Caco-2 (cell line): ENCODE data around the gene LHPP. TPM values are rescaled to one million over a fixed set of nuclear protein-coding genes. Genes with fewer than 3 reads are reported as not detected.

Experiments used
- BruUV-seq: library from RNA; stranded (reverse); fragments of 400-500 nt; replicated peaks from 2 replicates; lab custom pipeline; 2021; lab: Mats Ljungman, UMichigan
- CTCF ChIA-PET: fragments of 300-600 bp; sonication (Branson Sonifier 250); formaldehyde crosslinking; loops from one replicate; lab custom pipeline; 2022; ENCODE audit warnings: antibody characterized with exemption; lab: Charles Lee
- POLR2A ChIA-PET: fragments of 300-600 bp; sonication (Branson Sonifier 250); formaldehyde crosslinking; loops from one replicate; lab custom pipeline; 2022; ENCODE audit warnings: antibody characterized with exemption; lab: Charles Lee
- DNase-seq, 2 experiments: peaks; one replicate each; pipeline versions ENCODE4 v3.0.0 to v3.0.0-alpha.2; 2020 to 2022
- H3K27me3 ChIP-seq: replicated peaks from 2 replicates; pipeline ENCODE4 v1.6.0; 2011; ENCODE audit warnings: low read length; ENCODE audit not compliant: control insufficient read depth, insufficient read depth
- H3K36me3 ChIP-seq: 2 replicates; pipeline ENCODE4 v1.5.1; 2011; ENCODE audit warnings: low read length; ENCODE audit not compliant: control insufficient read depth, insufficient read depth
- H3K4me1 ChIP-seq: fragments of 250-450 bp; sonication (Bioruptor Pico); 2 replicates; pipeline ENCODE4 v1.5.1; 2020; ENCODE audit warnings: mild to moderate bottlenecking
- H3K4me3 ChIP-seq: 2 replicates; pipeline ENCODE4 v1.5.1; 2011; ENCODE audit warnings: low read depth, mild to moderate bottlenecking, control low read depth, low read length
- H3K9me3 ChIP-seq: fragments of 250-450 bp; sonication (Bioruptor Pico); 2 replicates; pipeline ENCODE4 v1.5.1; 2020; ENCODE audit warnings: mild to moderate bottlenecking, moderate library complexity
- H3K27ac Mint-ChIP-seq: one replicate; pipeline ENCODE4 v1.8.0; 2022; ENCODE audit warnings: mixed read lengths; ENCODE audit not compliant: unreplicated experiment
- H3K27me3 Mint-ChIP-seq: one replicate; pipeline ENCODE4 v1.8.0; 2022; ENCODE audit warnings: mixed read lengths; ENCODE audit not compliant: insufficient read depth, unreplicated experiment
- H3K36me3 Mint-ChIP-seq: one replicate; pipeline ENCODE4 v1.8.0; 2022; ENCODE audit warnings: mild to moderate bottlenecking, mixed read lengths; ENCODE audit not compliant: insufficient read depth, unreplicated experiment
- H3K4me1 Mint-ChIP-seq: one replicate; pipeline ENCODE4 v1.8.0; 2022; ENCODE audit warnings: low read depth, mixed read lengths; ENCODE audit not compliant: unreplicated experiment
- H3K4me3 Mint-ChIP-seq: one replicate; pipeline ENCODE4 v1.8.0; 2022; ENCODE audit warnings: mild to moderate bottlenecking, moderate library complexity, mixed read lengths; ENCODE audit not compliant: unreplicated experiment
- H3K9me3 Mint-ChIP-seq: one replicate; pipeline ENCODE4 v1.8.0; 2022; ENCODE audit warnings: mixed read lengths; ENCODE audit not compliant: unreplicated experiment
- CTCF ChIP-seq, 2 experiments: fragments of 200-600 bp in 1 of 2; IDR thresholded peaks; 1 replicate in 1 of 2; 2 replicates in 1 of 2; pipeline versions ENCODE4 v1.5.1 to v1.8.0; 2011 to 2022; ENCODE audit warnings: antibody characterized with exemption in 1 of 2, control low read depth in 1 of 2, inconsistent platforms in 1 of 2, low read depth in 1 of 2, low read length in 1 of 2, mild to moderate bottlenecking in 1 of 2, moderate library complexity in 1 of 2; ENCODE audit not compliant: insufficient read depth in 1 of 2, severe bottlenecking in 1 of 2, unreplicated experiment in 1 of 2
- intact Hi-C: fragments of 100-400 bp; cut with micrococcal nuclease; formaldehyde crosslinking; loops from one replicate; pipeline ENCODE4 v1.10.0; 2022; ENCODE audit not compliant: unreplicated experiment
- total RNA-seq: library from RNA; stranded (reverse); gene quantifications from 2 replicates; pipeline ENCODE4 v1.2.3, GENCODE V29; 2022

The LHPP gene
- total RNA-seq, 1 experiment from 2014 or later = 15.9 TPM

DNA sequence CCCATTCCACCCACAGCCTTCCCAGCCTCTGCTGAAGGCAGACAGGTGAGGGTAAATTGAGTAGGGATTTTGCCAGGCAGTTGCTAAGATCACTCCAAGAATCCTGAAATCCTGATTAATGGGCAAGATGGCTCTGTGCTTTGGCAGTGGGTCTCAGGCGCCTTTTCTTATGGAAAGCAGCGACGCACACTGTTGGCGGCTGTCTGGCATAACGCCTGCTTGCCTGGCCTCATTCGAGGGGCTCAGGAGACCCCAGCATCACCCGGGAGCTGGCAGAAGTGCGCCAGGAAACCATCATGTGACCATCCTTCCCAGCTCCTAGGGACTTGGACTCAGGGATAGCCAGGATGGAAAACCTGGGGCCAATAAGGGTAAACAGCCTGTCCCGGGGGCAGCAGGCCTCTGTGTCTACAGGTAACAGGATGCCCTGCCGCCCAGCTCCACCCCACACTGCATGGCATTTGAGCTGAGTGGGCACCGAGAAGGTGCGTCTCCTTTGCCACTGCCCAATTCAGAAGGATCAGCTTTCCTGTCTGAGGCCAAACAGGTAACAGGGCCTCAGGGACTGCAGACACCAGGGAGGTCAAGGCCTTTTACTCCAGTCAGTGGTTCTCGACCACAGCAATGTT, 184.0 kb downstream of the LHPP start:
- no TSS peak for BruUV-seq
- H3K27me3 ChIP-seq = no peaks in the 10 kb centered on the region
- H3K36me3 ChIP-seq = no peaks in the 10 kb centered on the region
- Mint-ChIP-seq H3K36me3 (no peaks in the 10 kb centered on the region), H3K4me3 (no peak overlapping the region), H3K27me3 (no peaks in the 10 kb centered on the region), H3K27ac (no peak overlapping the region), H3K9me3 (no peaks in the 10 kb centered on the region), H3K4me1 (no peaks in the 10 kb centered on the region)
- POLR2A ChIA-PET = no interaction called here
- no peak for DNase-seq
- CTCF ChIA-PET = no interaction called here
- no peaks in the 10 kb centered on the region for H3K4me1 ChIP-seq
- no peaks in the 10 kb centered on the region for H3K9me3 ChIP-seq
- intact Hi-C loops = no loop called here
- no peak overlapping the region for H3K4me3 ChIP-seq
- TF ChIP-seq CTCF (IDR thresholded peaks at IDR 0.05; ENCODE audit: insufficient read depth in 1 of 2, low read depth in 1 of 2, low read length in 1 of 2, severe bottlenecking in 1 of 2, unreplicated experiment in 1 of 2) = no peak

DNA sequence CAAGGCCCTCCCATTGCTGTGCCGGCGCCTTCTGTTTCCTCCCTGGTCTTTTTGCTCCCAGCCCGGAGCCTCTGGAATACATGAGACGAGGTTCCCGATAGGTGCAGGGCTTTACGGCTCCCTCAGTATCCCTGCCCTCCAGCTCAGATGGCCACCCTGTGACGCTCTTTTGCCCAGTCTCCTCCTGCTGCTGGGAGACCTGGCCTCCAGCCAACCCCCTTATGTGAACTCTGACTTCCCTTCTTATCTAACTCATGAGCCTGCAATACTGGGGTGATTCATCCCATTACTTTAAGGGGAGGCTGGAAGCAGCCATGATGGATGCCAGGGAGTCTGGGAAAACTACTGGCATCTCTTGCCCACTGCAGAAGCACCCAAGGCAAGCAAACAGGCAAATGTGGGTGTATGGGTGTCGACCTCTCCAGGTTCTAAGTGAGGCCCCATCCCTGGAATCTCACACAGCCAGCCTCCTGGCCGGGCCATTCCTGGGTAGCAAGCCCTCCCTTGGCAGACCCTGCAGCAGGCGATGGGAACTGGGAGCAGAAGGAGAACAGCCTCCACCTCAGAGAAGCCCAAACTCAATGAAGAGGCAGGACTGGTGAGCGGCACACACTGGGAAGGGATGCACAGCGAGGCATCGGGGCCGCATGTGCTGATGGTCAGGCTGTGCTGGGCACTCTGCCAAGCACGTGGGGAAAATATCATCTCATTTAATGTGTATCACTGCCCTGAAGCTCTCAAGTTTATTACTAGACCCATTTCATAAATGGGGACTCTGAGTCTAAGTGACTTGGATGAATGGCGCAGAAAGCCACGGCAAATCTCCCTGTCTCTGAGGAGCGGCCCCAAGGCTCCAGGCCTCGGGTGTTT, 185.1 kb downstream of the LHPP start:
- no peak for TF ChIP-seq CTCF (IDR thresholded peaks at IDR 0.05; ENCODE audit: insufficient read depth in 1 of 2, low read depth in 1 of 2, low read length in 1 of 2, severe bottlenecking in 1 of 2, unreplicated experiment in 1 of 2)
- Mint-ChIP-seq H3K9me3 (no peaks in the 10 kb centered on the region), H3K27ac (no peak overlapping the region), H3K4me3 (no peak overlapping the region), H3K27me3 (no peaks in the 10 kb centered on the region), H3K36me3 (no peaks in the 10 kb centered on the region), H3K4me1 (no peaks in the 10 kb centered on the region)
- Histone ChIP-seq H3K27me3 (no peaks in the 10 kb centered on the region), H3K9me3 (no peaks in the 10 kb centered on the region), H3K36me3 (no peaks in the 10 kb centered on the region), H3K4me3 (no peak overlapping the region), H3K4me1 (no peaks in the 10 kb centered on the region; the same call in 1 of the 2 replicates)
- BruUV-seq = no TSS peak
- intact Hi-C loops = no loop called here
- ChIA-PET POLR2A (no interaction called here), CTCF (no interaction called here)
- no peak for DNase-seq

DNA sequence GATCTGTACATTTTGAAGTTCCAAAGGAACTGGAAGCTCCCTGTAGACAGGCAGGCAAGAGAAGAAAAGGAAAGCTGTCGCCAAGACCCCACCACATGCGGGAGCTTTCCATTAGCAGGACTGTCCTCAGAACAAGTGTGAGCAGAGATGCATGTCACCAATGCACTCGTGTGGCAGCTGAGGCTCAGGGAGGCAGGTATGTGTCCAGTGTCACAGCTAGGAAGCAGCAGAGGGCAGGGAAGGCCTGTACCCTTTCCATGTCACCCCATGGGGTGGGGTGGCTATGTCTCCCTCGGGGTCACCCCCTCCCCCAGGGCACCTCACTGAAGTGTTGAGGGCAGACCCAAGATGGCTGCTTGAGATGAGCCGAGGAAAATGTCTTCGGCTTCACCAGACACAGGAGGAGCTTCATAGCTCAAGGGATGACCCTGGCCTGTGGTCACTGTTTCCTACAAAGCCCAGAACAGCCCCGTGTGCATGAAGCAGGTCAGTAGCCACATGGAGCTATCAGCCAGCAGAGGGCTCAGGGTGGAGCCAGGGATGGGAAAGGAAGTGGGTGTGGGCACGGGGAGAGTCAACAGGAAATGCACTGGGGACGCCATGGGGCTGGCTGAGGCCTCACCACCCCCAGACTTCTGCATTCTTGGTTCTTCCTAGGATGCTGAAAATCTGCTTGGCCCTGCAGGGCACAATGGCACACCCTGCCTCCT, 186.0 kb downstream of the LHPP start:
- Mint-ChIP-seq H3K4me3 (no peak overlapping the region), H3K36me3 (no peaks in the 10 kb centered on the region), H3K4me1 (no peaks in the 10 kb centered on the region), H3K27ac (no peak overlapping the region), H3K27me3 (no peaks in the 10 kb centered on the region), H3K9me3 (no peaks in the 10 kb centered on the region)
- no peaks in the 10 kb centered on the region; the same call in 1 of the 2 replicates for H3K4me1 ChIP-seq
- CTCF ChIA-PET = interaction anchor here (0.6 kb wide), 1 partner anchor 98 kb away, joined by 3 read pairs; no protein-coding TSS in a partner anchor
- BruUV-seq = no TSS peak
- H3K36me3 ChIP-seq = no peaks in the 10 kb centered on the region
- POLR2A ChIA-PET = no interaction called here
- intact Hi-C loops = no loop called here
- peak in 1 of 2 experiments; percentile 12 for DNase-seq
- H3K27me3 ChIP-seq = no peaks in the 10 kb centered on the region
- peak in 1 of 2 experiments; percentile 16 for TF ChIP-seq CTCF (IDR thresholded peaks at IDR 0.05; ENCODE audit: insufficient read depth in 1 of 2, low read depth in 1 of 2, low read length in 1 of 2, severe bottlenecking in 1 of 2, unreplicated experiment in 1 of 2)
- no peaks in the 10 kb centered on the region for H3K9me3 ChIP-seq
- no peak overlapping the region for H3K4me3 ChIP-seq
